GM19395 (cell line): ENCODE data around the gene UNC119.

Experiments used
- ATAC-seq: cut with Tn5 transposase; IDR thresholded peaks from one replicate; pipeline ENCODE4 v1.9.1; 2021; ENCODE audit warnings: mild to moderate bottlenecking, moderate library complexity; ENCODE audit not compliant: unreplicated experiment

Gene UNC119

GRCh38 chr17:28545141-28545503 is 7.3 kb downstream of the UNC119 start:
- ATAC-seq = no peak

- no peak for ATAC-seq
These were observed 7.9 kb downstream of the UNC119 start for GRCh38 chr17:28544402-28545140.

- ATAC-seq = no peak
These were observed 11.0 kb downstream of the UNC119 start for GRCh38 chr17:28541439-28541838.

- no peak for ATAC-seq
These were observed 12.2 kb downstream of the UNC119 start for GRCh38 chr17:28540231-28540630.

- ATAC-seq = no peak
These were observed 14.0 kb downstream of the UNC119 start for GRCh38 chr17:28538296-28538895.

- ATAC-seq = no peak
These were observed 15.2 kb downstream of the UNC119 start for GRCh38 chr17:28537219-28537610.

GRCh38 chr17:28536532-28537218 is 15.7 kb downstream of the UNC119 start:
- no peak for ATAC-seq

GRCh38 chr17:28534740-28535375 is 17.6 kb downstream of the UNC119 start:
- ATAC-seq = no peak

GRCh38 chr17:28533091-28533807 is 19.2 kb downstream of the UNC119 start:
- ATAC-seq = no peak

- no peak for ATAC-seq
These were observed 20.1 kb downstream of the UNC119 start for GRCh38 chr17:28532050-28532960.

- ATAC-seq = no peak
These were observed 21.5 kb downstream of the UNC119 start for GRCh38 chr17:28530926-28531325.

- ATAC-seq = no peak
These were observed 22.2 kb downstream of the UNC119 start for GRCh38 chr17:28530250-28530649.

GRCh38 chr17:28529013-28529400 is 23.4 kb downstream of the UNC119 start:
- no peak for ATAC-seq

GRCh38 chr17:28528327-28529012 is 24.0 kb downstream of the UNC119 start:
- ATAC-seq = no peak

GRCh38 chr17:28527859-28528258 is 24.6 kb downstream of the UNC119 start:
- no peak for ATAC-seq

GRCh38 chr17:28527181-28527681 is 25.2 kb downstream of the UNC119 start:
- no peak for ATAC-seq

- ATAC-seq = no peak
These were observed 26.0 kb downstream of the UNC119 start for GRCh38 chr17:28526381-28526780.

- ATAC-seq = no peak
These were observed 27.7 kb downstream of the UNC119 start for GRCh38 chr17:28524476-28525424.
